Measurements from ENCODE around the gene CTAGE1. TPM values are rescaled to one million over a fixed set of nuclear protein-coding genes. Genes with fewer than 3 reads are reported as not detected.

CTAGE1 gene
- total and polyA plus RNA-seq, 2 donors (not counting 3 experiments of a cell fraction or from before 2014, with no cell fraction given), result not detected

DNA sequence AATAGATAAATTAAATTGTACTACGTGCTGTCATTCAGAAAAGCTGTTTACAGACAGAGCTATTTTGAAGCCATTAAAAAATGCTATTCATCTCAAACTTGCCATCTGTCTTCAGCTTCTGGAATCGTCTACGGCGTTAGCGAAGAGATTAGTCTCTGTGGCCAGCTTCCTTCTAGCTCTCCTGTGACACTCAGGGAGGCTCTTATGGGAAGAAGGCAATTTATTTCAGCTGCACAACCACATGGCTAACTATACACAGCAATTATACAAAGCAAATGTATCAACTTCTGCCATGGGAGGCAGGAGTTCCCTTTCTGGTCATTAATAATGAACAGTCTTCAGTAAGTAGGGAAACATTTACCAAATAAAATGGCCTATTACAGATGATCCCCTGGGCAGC lies 6.3 kb downstream of the CTAGE1 start:
- Histone ChIP-seq H3K9me1 (replicated peaks; ENCODE audit: control insufficient read depth, extremely low read depth, insufficient read depth, low read length) (no peaks in the 10 kb centered on the region), H3K4me1 (ENCODE audit: control insufficient read depth, extremely low read depth, insufficient read depth, low read length) (no peaks in the 10 kb centered on the region), H3K36me3 (ENCODE audit: control insufficient read depth in 2 of 2, extremely low read depth in 1 of 2, insufficient read depth in 2 of 2, low read length in 2 of 2) (no peaks in the 10 kb centered on the region), H3K9me3 (replicated peaks; ENCODE audit: control insufficient read depth, insufficient read depth, low read length) (no peaks in the 10 kb centered on the region), H2AFZ (ENCODE audit: low read depth, low read length) (no peak overlapping the region), H3K9ac (replicated peaks; ENCODE audit: extremely low read depth, insufficient read depth, low read length) (no peak overlapping the region), H3K79me2 (ENCODE audit: control insufficient read depth, insufficient read depth, low read length) (no peaks in the 10 kb centered on the region), H4K20me1 (replicated peaks; ENCODE audit: control insufficient read depth, extremely low read depth, insufficient read depth, low read length) (no peaks in the 10 kb centered on the region), H3K27me3 (ENCODE audit: control insufficient read depth in 2 of 2, insufficient read depth in 2 of 2, low read length in 2 of 2) (no peaks in the 10 kb centered on the region), H3K4me2 (ENCODE audit: insufficient read depth, low read length) (no peak overlapping the region), H3K27ac (ENCODE audit: insufficient read depth, low read depth, low read length) (no peak overlapping the region), H3K4me3 (replicated peaks in 1 of 3; ENCODE audit: insufficient read depth in 1 of 3, low read depth in 1 of 3, low read length in 3 of 3) (no peak overlapping the region)
- dilution Hi-C loops (cut with MboI; ENCODE audit: extremely low pct_ligation_motif_present, low sequenced_read_pairs), result no loop called here
- TF ChIP-seq MAX (IDR thresholded peaks at IDR 0.05; ENCODE audit: insufficient read depth, insufficient read length) (no peak), EZH2 (IDR thresholded peaks at IDR 0.05; ENCODE audit: borderline replicate concordance, low read depth, low read length, severe bottlenecking) (no peak), FOS (IDR thresholded peaks at IDR 0.05; ENCODE audit: borderline replicate concordance, insufficient read depth, low read length) (no peak), JUN (IDR thresholded peaks at IDR 0.05; ENCODE audit: borderline replicate concordance, insufficient read depth, insufficient read length, low read depth) (no peak), CTCF (IDR thresholded peaks at IDR 0.05; ENCODE audit: extremely low read depth in 1 of 2, insufficient read depth in 1 of 2, low read depth in 1 of 2, low read length in 2 of 2) (no peak), POLR2A (IDR thresholded peaks at IDR 0.05; ENCODE audit: low read depth, low read length) (no peak), POLR2AphosphoS5 (IDR thresholded peaks at IDR 0.05; ENCODE audit: insufficient read depth, low read depth, low read length) (no peak)
- FAIRE-seq, result no peak
- no TSS peak for BruUV-seq (replicated peaks)
- ChIA-PET POLR2A (no interaction called here), CTCF (interaction anchor here (0.5 to 0.8 kb wide), 2 partner anchors 60 to 230 kb away, joined by 3 read pairs; no protein-coding TSS in a partner anchor)
- intact Hi-C loops (cut with micrococcal nuclease), result no loop called here
- DNase-seq (ENCODE audit: low read depth, low spot score), result no peak

Data from endothelial cell of umbilical vein (primary cell).